ENCODE results near the gene NIPBL.
"Not testable (repeated sequence)": the region's sequence is repeated elsewhere in the genome, so short reads cannot be mapped to it uniquely, and the experiment has no call there.

NIPBL gene, protein sequence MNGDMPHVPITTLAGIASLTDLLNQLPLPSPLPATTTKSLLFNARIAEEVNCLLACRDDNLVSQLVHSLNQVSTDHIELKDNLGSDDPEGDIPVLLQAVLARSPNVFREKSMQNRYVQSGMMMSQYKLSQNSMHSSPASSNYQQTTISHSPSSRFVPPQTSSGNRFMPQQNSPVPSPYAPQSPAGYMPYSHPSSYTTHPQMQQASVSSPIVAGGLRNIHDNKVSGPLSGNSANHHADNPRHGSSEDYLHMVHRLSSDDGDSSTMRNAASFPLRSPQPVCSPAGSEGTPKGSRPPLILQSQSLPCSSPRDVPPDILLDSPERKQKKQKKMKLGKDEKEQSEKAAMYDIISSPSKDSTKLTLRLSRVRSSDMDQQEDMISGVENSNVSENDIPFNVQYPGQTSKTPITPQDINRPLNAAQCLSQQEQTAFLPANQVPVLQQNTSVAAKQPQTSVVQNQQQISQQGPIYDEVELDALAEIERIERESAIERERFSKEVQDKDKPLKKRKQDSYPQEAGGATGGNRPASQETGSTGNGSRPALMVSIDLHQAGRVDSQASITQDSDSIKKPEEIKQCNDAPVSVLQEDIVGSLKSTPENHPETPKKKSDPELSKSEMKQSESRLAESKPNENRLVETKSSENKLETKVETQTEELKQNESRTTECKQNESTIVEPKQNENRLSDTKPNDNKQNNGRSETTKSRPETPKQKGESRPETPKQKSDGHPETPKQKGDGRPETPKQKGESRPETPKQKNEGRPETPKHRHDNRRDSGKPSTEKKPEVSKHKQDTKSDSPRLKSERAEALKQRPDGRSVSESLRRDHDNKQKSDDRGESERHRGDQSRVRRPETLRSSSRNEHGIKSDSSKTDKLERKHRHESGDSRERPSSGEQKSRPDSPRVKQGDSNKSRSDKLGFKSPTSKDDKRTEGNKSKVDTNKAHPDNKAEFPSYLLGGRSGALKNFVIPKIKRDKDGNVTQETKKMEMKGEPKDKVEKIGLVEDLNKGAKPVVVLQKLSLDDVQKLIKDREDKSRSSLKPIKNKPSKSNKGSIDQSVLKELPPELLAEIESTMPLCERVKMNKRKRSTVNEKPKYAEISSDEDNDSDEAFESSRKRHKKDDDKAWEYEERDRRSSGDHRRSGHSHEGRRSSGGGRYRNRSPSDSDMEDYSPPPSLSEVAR (N-terminal part only)

DNA sequence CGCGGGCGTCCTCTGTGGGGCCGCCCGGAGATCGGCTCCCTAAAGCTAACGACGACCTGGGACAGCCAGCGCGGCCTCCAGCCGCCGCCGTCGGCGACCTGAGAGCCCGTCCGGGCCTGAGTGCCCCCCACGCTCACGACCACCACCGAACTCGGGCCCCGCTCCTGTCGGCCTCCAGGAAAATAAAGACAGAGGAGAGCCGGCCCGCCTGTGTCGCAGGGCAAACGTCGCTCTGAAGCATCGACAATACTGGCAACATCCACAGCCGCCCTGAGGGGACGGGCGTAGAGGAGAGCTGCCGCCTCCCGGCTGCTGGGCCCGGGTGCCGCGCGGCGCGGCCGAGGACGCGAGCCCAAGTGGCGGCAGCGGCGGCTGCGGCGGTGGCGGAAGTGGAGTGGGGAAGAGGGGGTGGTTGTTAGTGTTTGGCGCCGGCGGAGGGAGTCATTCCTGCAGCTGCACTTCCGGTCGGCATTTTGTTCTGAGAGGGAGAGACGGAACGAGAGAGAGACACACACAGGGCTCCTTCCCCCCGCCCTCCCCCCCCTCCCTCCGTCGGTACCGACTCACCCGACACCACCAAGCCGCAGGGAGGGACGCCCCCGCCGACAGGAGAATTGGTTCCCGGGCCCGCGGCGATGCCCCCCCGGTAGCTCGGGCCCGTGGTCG is at the start of gene NIPBL:
Gene NIPBL (plus strand): TSS at position 471 of the 666 bp plus-strand sequence. CDS start 76,928 bp downstream, outside the sequence.
- peak; percentile 86 for DNase-seq (ENCODE audit: low read depth in 2 of 2)

- DNase-seq (ENCODE audit: low read depth in 2 of 2) = no peak
These were observed 44.3 kb upstream of the NIPBL start for GRCh38 chr5:36832274-36832673.

- no peak for DNase-seq (ENCODE audit: low read depth in 2 of 2)
These were observed 39.7 kb upstream of the NIPBL start for GRCh38 chr5:36836831-36837230.

DNA sequence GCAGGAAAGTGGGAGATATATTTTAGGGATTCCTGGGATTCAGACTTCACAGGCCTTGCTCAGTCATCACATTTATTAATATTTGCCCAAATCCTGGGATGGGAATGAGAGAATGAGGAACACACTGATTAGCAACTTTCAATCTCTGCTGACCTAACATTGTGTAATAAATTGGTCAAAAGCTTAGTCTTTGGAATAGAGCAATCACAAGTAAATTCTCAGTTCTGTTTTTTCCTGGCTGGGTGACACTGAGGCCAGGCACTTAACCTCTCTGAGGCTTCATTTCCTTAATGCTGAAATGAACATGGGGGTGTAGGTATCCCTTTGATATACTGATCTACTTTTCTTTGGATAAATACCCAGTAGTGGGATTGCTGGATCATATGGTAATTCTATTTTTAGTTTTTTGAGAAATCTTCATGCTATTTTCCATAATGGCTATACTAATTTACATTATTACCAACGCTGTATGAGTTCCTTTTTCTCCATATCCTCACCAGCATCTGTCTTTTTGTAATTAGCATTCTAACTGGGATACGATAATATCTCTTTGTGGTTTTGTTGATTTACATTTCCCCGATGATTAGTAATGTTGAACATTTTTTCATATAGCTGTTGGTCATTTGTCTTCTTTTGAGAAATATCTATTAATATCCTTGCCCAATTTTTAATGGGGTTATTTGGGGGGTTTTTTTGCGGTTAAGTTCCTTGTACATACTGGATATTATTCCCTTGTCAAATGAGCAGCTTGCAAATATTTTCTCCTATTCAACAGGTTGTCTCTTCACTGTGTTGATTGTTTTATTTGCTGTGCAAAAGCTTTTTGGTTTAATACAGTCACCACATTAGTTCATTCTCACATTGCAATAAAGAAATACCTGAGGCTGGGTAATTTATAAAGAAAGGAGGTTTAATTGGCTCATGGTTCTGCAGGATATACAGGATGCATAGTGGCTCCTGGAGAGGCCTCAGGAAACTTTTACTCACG is 36.8 kb upstream of the NIPBL start:
- no peak for DNase-seq (ENCODE audit: low read depth in 2 of 2)

DNA sequence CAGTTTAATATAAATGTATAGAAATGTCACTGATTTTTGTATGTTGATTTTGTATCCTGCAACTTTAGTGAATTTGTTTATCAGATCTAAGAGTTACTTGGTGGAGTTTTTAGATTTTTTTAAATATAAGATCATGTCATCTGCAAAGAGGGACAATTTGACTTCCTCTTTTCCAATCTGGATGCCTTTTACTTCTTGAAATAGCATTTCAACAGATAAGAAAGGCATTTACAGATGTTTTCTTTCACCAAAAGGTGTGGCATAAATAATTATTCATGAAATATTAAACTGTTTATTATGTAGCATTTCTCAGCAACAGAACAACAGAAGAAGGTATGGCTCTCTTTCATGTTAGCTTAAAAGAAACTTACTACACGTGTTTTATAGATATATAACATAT is 34.9 kb upstream of the NIPBL start:
- DNase-seq (ENCODE audit: low read depth in 2 of 2) = no peak

DNA sequence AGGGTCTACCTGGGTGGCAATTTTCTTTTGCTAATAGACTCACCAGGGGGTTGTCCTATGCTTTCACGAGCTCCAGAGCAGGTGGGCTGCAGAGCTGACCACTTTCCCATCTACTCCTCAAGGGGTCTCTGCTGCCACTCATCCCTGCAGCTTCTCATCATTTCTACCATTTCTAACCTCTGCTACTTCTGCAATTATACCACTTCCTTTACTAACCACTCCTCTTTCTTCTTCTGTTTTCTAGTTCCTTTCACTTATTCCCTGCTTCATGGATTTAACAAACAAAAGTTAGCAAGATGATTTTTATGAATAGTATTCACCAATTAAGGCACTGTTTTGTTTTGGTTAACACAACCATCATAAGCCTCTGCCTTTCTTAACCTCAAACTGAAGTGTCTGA is 34.5 kb upstream of the NIPBL start:
- DNase-seq (ENCODE audit: low read depth in 2 of 2) = no peak

DNA sequence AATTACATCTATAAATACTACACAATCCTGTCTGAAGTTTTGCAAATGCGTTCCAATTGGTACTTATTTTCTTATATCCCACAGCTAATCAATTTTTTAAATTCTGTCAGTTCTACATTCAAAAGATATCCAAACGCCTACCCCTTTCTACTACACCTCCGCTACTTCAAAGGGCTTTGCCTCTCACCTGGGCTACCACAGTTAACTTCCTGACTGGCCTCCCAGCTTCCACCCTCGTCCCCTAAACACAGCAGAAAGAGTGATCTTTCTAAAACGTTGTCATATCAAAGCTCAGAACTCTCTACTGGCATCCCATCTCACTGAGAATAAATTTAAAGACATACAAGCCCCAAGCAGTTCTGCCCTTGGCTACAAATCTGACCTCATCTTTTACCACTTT is 32.3 kb upstream of the NIPBL start:
- no peak for DNase-seq (ENCODE audit: low read depth in 2 of 2)

DNA sequence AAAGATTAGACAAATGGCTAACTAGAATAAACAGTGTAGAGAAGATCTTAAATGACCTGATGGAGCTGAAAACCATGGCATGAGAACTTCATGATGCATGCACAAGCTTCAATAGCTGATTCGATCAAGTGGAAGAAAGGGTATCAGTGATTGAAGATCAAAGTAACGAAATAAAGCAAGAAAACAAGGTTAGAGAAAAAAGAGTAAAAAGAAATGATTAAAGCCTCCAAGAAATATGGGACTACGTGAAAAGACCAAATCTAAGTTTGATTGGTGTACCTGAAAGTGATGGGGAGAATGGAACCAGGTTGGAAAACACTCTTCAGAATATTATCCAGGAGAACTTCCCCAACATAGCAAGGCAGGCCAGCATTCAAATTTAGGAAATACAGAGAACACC is 28.0 kb upstream of the NIPBL start:
- DNase-seq (ENCODE audit: low read depth in 2 of 2) = not testable (repeated sequence)

DNA sequence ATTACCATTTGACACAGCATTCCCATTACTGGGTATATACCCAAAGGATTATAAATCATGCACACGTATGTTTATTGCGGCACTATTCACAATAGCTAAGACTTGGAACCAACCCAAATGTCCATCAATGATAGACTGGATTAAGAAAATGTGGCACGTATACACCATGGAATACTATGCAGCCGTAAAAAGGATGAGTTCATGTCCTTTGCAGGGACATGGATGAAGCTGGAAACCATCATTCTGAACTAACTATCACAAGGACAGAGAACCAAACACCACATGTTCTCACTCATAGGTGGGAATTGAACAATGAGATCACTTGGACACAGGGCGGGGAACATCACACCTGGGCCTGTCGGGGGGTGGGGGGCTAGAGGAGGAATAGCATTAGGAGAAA is 23.7 kb upstream of the NIPBL start:
- DNase-seq (ENCODE audit: low read depth in 2 of 2) = not testable (repeated sequence)

GRCh38 chr5:36854402-36855140 is 22.0 kb upstream of the NIPBL start:
- no peak for DNase-seq (ENCODE audit: low read depth in 2 of 2)

GRCh38 chr5:36855141-36855495 is 21.5 kb upstream of the NIPBL start:
- DNase-seq (ENCODE audit: low read depth in 2 of 2) = no peak

DNA sequence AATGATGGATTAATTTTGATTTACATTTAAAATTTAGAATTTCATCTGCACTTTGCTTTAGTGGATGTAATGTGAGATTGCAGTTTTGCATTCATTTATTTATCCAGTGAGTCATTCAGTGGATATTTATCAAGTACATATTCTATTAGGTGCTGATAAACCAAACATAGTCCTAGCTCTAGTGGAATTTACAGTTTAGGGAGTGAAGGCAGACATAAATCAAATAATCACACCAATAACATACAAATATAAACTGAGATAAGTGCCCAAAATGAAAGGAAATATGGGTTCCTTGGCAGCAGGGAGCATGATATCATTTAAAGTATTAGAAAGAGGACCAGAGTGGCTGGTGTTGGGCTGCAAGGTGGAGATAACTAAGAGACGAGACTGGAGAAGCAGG is 14.7 kb upstream of the NIPBL start:
- DNase-seq (ENCODE audit: low read depth in 2 of 2) = no peak

DNA sequence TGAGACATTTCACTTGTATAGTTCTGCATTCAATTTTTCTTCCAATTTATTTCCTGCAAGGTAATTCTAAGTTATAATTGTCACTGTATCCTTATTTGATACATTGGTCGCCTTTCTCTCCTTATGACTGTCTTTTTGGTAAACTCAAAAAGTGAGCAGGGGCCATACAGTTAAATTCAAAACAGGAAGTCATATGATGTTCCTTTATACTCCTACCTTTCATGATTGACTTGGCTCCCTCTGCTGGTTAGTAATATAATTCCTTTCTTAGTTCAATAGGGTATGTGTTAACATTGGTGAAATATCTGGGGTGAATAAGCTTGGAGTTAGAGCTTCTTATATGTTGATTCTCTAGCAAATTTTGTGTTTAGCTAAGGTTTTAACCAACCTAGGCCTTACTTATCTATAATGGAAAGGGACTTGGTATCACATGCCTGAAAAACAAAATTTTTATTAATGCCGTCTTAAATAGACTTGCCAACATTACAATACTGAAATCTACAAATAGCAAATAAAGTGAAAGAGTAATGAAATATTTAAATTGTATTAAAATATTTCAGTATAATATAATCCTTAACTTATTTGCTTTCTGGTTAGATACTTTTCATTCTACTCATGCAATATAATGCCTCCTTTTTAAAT is 6.0 kb upstream of the NIPBL start:
- no peak for DNase-seq (ENCODE audit: low read depth in 2 of 2)

- no peak for DNase-seq (ENCODE audit: low read depth in 2 of 2)
These were observed 2.1 kb upstream of the NIPBL start for GRCh38 chr5:36874465-36874864.

DNA sequence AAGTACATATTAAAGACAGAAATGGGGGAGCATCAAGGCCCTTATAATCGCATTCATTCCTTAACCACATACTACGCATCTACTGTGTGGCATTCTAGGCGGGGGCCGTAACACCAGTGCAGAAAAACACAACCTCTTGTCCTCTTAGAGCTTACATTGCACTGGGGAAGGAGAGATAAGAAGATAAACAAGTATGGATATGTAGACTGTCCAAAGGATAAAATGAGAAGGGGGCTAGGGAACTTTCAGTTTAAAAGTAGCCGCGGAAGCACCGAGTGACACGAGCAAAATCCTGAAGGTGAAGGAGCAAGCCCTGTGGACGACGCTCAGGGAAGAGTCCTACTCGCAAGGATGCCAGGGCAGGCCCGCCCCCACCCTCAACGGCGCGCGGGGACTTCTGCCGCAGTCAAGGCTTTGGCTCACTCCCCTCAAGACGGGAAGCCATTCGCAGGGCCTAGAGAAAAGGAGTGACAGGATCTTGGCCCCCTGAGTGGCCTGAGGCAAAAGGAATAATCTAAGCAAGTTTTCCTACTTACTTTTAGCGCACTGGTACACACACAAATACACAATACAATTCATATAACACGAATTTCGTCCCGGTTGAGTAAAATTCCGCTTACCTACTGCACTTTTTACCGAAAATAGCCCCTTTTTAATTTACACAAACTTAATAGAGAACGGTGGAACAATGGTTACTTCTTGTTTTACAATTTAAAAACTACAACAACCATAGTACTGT is 1.3 kb upstream of the NIPBL start:
- no peak for DNase-seq (ENCODE audit: low read depth in 2 of 2)

DNA sequence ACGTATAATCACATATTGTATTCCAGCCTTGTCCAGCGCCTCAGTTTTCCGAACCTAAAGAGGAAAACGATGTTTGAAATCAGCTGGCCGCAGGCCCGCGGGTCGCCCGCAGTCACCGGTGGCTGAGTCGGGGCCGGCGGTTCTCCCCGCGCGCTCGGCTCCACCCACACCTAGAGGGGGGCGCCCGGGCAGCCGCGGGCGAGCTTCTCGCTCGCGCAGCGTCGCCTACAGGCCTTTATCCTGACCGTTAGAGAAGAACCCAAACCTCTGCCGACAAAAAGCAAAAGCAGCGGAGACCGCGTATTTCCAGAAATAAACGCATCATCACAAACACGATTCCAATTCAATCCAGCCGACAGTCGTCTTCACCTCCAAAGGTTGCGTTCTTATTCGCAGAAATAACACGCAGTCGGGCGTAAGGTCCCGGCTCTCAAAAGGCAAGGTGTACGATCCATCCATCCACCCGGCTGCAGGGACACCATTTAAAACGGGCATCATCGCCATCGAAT is 725 bp upstream of the NIPBL start:
- DNase-seq (ENCODE audit: low read depth in 2 of 2) = no peak

- DNase-seq (ENCODE audit: low read depth in 2 of 2) = no peak
These were observed 547 bp downstream of the NIPBL start for GRCh38 chr5:36876965-36877666.

All from fibroblast of skin of left biceps (primary cell).